ENCODE data around the gene AKIRIN2. TPM values are rescaled to one million over a fixed set of nuclear protein-coding genes. Genes with fewer than 3 reads are reported as not detected.
"Not testable (repeated sequence)": the region's sequence is repeated elsewhere in the genome, so short reads cannot be mapped to it uniquely, and the experiment has no call there.

Gene AKIRIN2
- total RNA-seq, 4 donors from 2014 or later = 20.1 to 24.0 (median 21.9) TPM

- intact Hi-C loops (cut with DNase I) = no loop called here
- H3K27me3 ChIP-seq = no peaks in the 10 kb centered on the region
- H3K4me1 ChIP-seq = peaks cover 10% of the 10 kb centered on the region in 2 donors
- TF ChIP-seq CTCF (IDR thresholded peaks at IDR 0.05) (no peak), POLR2A (IDR thresholded peaks at IDR 0.05) (no peak)
- no peaks in the 10 kb centered on the region for H3K36me3 ChIP-seq
- peak overlapping the region; percentile 97 to 99 (median 99) for H3K27ac ChIP-seq
- peak; percentile 30 to 37 for DNase-seq
- 0 to 1% methylated on average over 18 of the region's 18 CpGs for WGBS, 2 donors
- H3K4me3 ChIP-seq (replicated peaks in 1 of 3) = peak overlapping the region; percentile 75 to 99 (median 98)
- H3K9me3 ChIP-seq = no peaks in the 10 kb centered on the region
Measured at GRCh38 chr6:87700397-87701343, 1.4 kb downstream of the AKIRIN2 start.

- Histone ChIP-seq H3K9me3 (no peaks in the 10 kb centered on the region), H3K4me3 (replicated peaks in 1 of 3) (peak overlapping the region in 2 of 3 donors; percentile 98 to 99), H3K27me3 (no peaks in the 10 kb centered on the region), H3K36me3 (no peaks in the 10 kb centered on the region), H3K27ac (peak overlapping the region in 1 of 3 donors; percentile 99), H3K4me1 (peaks cover 15 to 17% of the 10 kb centered on the region in 2 donors)
- intact Hi-C loops (cut with DNase I) = no loop called here
- 5 to 11% methylated on average over 4 of the region's 4 CpGs for WGBS, 2 donors
- no peak for DNase-seq
- TF ChIP-seq POLR2A (IDR thresholded peaks at IDR 0.05) (no peak), CTCF (IDR thresholded peaks at IDR 0.05) (no peak)
Measured at GRCh38 chr6:87699576-87699975, 2.5 kb downstream of the AKIRIN2 start.

- no peak for DNase-seq
- Histone ChIP-seq H3K36me3 (no peaks in the 10 kb centered on the region), H3K27ac (peak overlapping the region in 2 of 3 donors; percentile 32 to 99), H3K4me3 (replicated peaks in 1 of 3) (peak overlapping the region in 1 of 3 donors; percentile 99), H3K27me3 (no peaks in the 10 kb centered on the region), H3K9me3 (no peaks in the 10 kb centered on the region), H3K4me1 (peaks cover 17 to 19% of the 10 kb centered on the region in 2 donors)
- WGBS, 2 donors = 58 to 59% methylated on average over 2 of the region's 2 CpGs
- intact Hi-C loops (cut with DNase I) = no loop called here
- TF ChIP-seq POLR2A (IDR thresholded peaks at IDR 0.05) = no peak
- TF ChIP-seq CTCF (IDR thresholded peaks at IDR 0.05) = no peak
Measured at GRCh38 chr6:87698547-87699006, 3.5 kb downstream of the AKIRIN2 start.

- H3K9me3 ChIP-seq = no peaks in the 10 kb centered on the region
- H3K4me3 ChIP-seq (replicated peaks in 1 of 3) = no peak overlapping the region
- H3K27me3 ChIP-seq = no peaks in the 10 kb centered on the region
- H3K4me1 ChIP-seq = peaks cover 17 to 20% of the 10 kb centered on the region in 2 donors
- WGBS, 2 donors = 67 to 69% methylated on average over 8 of the region's 8 CpGs
- DNase-seq = no peak
- no peak overlapping the region for H3K27ac ChIP-seq
- H3K36me3 ChIP-seq = no peaks in the 10 kb centered on the region
- TF ChIP-seq CTCF (IDR thresholded peaks at IDR 0.05) = no peak
- no peak for TF ChIP-seq POLR2A (IDR thresholded peaks at IDR 0.05)
- intact Hi-C loops (cut with DNase I) = no loop called here
Measured at GRCh38 chr6:87697581-87698546, 4.2 kb downstream of the AKIRIN2 start.

GRCh38 chr6:87696817-87697216 lies 5.2 kb downstream of the AKIRIN2 start:
- 93 to 95% methylated on average over 12 of the region's 12 CpGs for WGBS, 2 donors
- peaks cover 19 to 22% of the 10 kb centered on the region in 2 donors for H3K4me1 ChIP-seq
- intact Hi-C loops (cut with DNase I) = not testable (repeated sequence)

More at GRCh38 chr6:87696817-87697216, 5.2 kb downstream of the AKIRIN2 start:
- not testable (repeated sequence) for DNase-seq; H3K27ac ChIP-seq; H3K9me3 ChIP-seq; H3K36me3 ChIP-seq; H3K27me3 ChIP-seq; H3K4me3 ChIP-seq (replicated peaks in 1 of 3)
